Upper lobe of left lung (tissue), 6 donors: ENCODE data around the gene BORCS6. TPM values are rescaled to one million over a fixed set of nuclear protein-coding genes. Genes with fewer than 3 reads are reported as not detected.
"Not testable (repeated sequence)": the region's sequence is repeated elsewhere in the genome, so short reads cannot be mapped to it uniquely, and the experiment has no call there.

Experiments used
- ATAC-seq, 2 donors: fragments of 200-7000 bp; cut with Tn5 transposase; one replicate each; pipeline ENCODE4 v1.9.1; 2022; ENCODE audit warnings: mild to moderate bottlenecking in 2 of 2, moderate library complexity in 2 of 2; ENCODE audit not compliant: low FRiP score in 2 of 2
- DNase-seq, 2 donors: peaks; one replicate each; pipeline ENCODE4 v3.0.0-alpha.2; 2019 to 2020
- H3K27ac ChIP-seq, 4 donors: fragments of 200-600 bp; sonication (generic); one replicate each; pipeline ENCODE4 v1.5.1; 2016 to 2019
- H3K27me3 ChIP-seq, 4 donors: fragments of 200-600 bp; sonication (generic); one replicate each; pipeline ENCODE4 v1.5.1; 2017 to 2019
- H3K36me3 ChIP-seq, 4 donors: fragments of 200-600 bp; sonication (generic); one replicate each; pipeline ENCODE4 v1.5.1; 2016 to 2019
- H3K4me1 ChIP-seq, 4 donors: fragments of 200-600 bp; sonication (generic); one replicate each; pipeline ENCODE4 v1.5.1; 2018 to 2019
- H3K4me3 ChIP-seq, 4 donors: fragments of 200-600 bp; sonication (generic); one replicate each; pipeline ENCODE4 v1.5.1; 2017 to 2019; ENCODE audit warnings: mild to moderate bottlenecking in 2 of 4, moderate library complexity in 1 of 4
- H3K9me3 ChIP-seq, 4 donors: fragments of 200-600 bp; sonication (generic); one replicate each; pipeline ENCODE4 v1.5.1; 2018 to 2019
- EP300 ChIP-seq, 4 donors: sonication (generic); formaldehyde crosslinking; IDR thresholded peaks; one replicate each; pipeline ENCODE4 v1.5.1; 2017; ENCODE audit warnings: antibody characterized with exemption in 4 of 4, control low read depth in 2 of 4
- POLR2A ChIP-seq, 4 donors: fragments of 450-650 bp; IDR thresholded peaks; one replicate each; pipeline ENCODE4 v1.5.1; 2016 to 2017; ENCODE audit warnings: antibody characterized with exemption in 4 of 4, mild to moderate bottlenecking in 2 of 4
- POLR2AphosphoS5 ChIP-seq, 2 donors: sonication (generic); formaldehyde crosslinking; IDR thresholded peaks; one replicate each; pipeline ENCODE4 v1.5.1; 2017; ENCODE audit warnings: antibody characterized with exemption in 2 of 2
- WGBS, 2 donors: methylation state at CpG; one replicate each; pipeline ENCODE4 v1.1.5; 2017 to 2018; 5-methylcytosine and 5-hydroxymethylcytosine counted together
- total RNA-seq, 6 donors: library from RNA; depleted of rRNA in 4 of 6; stranded (reverse); fragments of >200 nt in 4 of 6; gene quantifications; one replicate each; pipeline versions ENCODE4 v1.1.0 to v1.2.1, GENCODE V29; 2016 to 2021
- TF ChIP-seq, protein P1 (sequence below), 6 experiments: fragments of 450-650 bp in 4 of 6; fragments of 200-600 bp in 2 of 6; sonication (generic) in 2 of 6; IDR thresholded peaks; one replicate each; pipeline ENCODE4 v1.5.1; 2016 to 2019; ENCODE audit warnings: antibody characterized with exemption in 6 of 6
- donor health status: DM: no; HTN: no; CAD: no; lungs with moderate emphysema.
- donor health status: DM: no; HTN: yes; CAD: no; lungs with severe emphysema.

Gene BORCS6
- total RNA-seq, 6 donors from 2014 or later, result 7.3 to 12.5 (median 11.1) TPM

DNA sequence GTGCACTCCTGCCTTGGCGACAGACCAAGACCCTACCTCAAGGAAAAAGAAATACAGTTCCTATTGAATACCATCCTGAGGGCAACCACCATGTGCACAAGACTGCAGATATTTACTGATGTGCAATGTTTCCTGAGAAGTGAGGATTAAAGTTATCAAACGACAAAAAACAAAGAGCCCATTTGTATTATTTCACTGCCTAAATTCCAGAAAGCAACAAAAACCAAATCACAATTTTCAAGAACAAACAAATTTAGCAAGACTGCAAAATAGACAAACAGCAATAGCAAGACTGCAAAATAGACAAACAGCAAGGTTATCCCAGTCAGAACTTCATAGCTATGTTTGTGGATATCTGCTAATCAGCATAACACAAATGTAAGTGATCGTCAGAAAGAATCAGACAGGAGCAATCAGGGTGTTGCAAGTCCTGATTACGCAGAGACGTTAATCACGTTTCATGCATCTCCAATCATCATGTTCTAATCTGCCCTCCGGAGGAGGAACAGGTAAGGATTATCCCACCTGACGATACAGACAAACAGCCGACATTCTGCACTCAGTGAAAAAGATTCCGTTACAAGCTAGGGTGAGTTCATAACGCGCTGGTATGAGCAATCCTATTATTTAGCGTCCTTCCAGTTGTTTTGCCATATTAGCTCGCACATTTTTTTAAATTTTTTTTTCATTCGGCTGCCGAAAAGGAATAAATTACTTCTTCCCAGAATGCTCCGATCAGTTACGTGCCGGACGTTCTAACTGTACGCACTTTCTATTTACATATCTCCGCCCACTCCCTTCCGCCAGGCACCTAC, 16.7 kb downstream of the BORCS6 start:
- TF ChIP-seq POLR2A (IDR thresholded peaks at IDR 0.05), result peak; percentile 98 to 100 (median 99)
- TF ChIP-seq, protein P1, sequence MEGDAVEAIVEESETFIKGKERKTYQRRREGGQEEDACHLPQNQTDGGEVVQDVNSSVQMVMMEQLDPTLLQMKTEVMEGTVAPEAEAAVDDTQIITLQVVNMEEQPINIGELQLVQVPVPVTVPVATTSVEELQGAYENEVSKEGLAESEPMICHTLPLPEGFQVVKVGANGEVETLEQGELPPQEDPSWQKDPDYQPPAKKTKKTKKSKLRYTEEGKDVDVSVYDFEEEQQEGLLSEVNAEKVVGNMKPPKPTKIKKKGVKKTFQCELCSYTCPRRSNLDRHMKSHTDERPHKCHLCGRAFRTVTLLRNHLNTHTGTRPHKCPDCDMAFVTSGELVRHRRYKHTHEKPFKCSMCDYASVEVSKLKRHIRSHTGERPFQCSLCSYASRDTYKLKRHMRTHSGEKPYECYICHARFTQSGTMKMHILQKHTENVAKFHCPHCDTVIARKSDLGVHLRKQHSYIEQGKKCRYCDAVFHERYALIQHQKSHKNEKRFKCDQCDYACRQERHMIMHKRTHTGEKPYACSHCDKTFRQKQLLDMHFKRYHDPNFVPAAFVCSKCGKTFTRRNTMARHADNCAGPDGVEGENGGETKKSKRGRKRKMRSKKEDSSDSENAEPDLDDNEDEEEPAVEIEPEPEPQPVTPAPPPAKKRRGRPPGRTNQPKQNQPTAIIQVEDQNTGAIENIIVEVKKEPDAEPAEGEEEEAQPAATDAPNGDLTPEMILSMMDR (IDR thresholded peaks at IDR 0.05), result peak in 3 of 6 experiments; percentile 9 to 19 (median 19)
- TF ChIP-seq POLR2AphosphoS5 (IDR thresholded peaks at IDR 0.05), result peak; percentile 99 to 100
- TF ChIP-seq EP300 (IDR thresholded peaks at IDR 0.05), result peak in 1 of 4 donors; percentile 94
- Histone ChIP-seq H3K4me1 (peaks cover 25 to 44% (median 29%) of the 10 kb centered on the region in 4 donors), H3K27ac (peak overlapping the region; percentile 88 to 92 (median 92)), H3K4me3 (peak overlapping the region in 3 of 4 donors; percentile 26 to 48 (median 39)), H3K27me3 (no peaks in the 10 kb centered on the region), H3K9me3 (no peaks in the 10 kb centered on the region), H3K36me3 (no peaks in the 10 kb centered on the region)
- peak; percentile 92 to 93 for ATAC-seq
- WGBS, 2 donors, result 0 to 1% methylated on average over 23 of the region's 23 CpGs
- DNase-seq, result peak in 1 of 2 donors; percentile 87

DNA sequence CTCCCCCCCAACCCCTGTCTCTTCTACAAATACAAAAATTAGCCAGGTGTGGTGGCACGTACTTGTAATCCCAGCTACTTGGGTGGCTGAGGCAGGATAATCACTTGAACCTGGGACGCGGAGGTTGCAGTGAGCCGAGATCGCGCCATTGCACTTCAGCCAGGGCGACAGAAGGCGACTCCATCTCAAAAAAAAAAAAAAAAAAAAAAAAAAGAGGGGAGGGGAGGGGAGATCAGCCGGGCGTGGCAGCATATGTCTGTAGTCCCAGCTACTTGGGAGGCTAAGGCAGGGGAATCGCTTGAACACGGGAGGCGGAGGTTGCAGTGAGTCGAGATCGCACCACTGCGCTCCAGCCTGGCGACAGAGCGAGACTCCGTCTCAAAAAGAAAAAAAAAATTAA, 19.8 kb downstream of the BORCS6 start:
- H3K27ac ChIP-seq, H3K27me3 ChIP-seq, ATAC-seq, H3K36me3 ChIP-seq, H3K9me3 ChIP-seq, H3K4me3 ChIP-seq: not testable (repeated sequence)
- peak in 1 of 2 donors; percentile 25 for DNase-seq
- 90 to 95% methylated on average over 19 of the region's 19 CpGs for WGBS, 2 donors
- H3K4me1 ChIP-seq, result peaks cover 10 to 24% (median 15%) of the 10 kb centered on the region in 4 donors

DNA sequence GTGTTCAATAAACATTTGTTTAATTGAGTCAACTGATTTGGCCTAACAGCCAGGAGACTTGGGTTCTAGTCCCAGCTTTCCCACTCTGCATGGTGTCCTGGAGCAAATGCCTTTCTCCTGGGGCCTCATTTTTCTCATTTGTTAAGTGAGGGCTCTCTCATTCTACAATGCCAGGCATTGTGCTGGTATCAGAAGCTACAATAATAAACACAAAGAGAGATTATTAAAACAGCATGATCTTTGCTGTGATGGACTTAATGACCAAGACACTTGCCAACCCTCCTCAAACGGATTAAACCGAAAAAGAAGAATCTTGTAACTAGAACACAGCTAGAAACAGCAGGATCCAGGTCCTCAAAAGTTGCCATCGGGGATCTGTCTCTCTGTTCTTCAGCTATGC, 22.5 kb downstream of the BORCS6 start:
- 76 to 92% methylated on average over 3 of the region's 3 CpGs for WGBS, 2 donors
- no peak for DNase-seq
- no peak for ATAC-seq
- Histone ChIP-seq H3K36me3 (no peaks in the 10 kb centered on the region), H3K27ac (no peak overlapping the region), H3K9me3 (no peaks in the 10 kb centered on the region), H3K27me3 (no peaks in the 10 kb centered on the region), H3K4me1 (peaks cover 19 to 23% (median 21%) of the 10 kb centered on the region in 4 donors), H3K4me3 (no peak overlapping the region)
- no peak for TF ChIP-seq POLR2A (IDR thresholded peaks at IDR 0.05)
- TF ChIP-seq POLR2AphosphoS5 (IDR thresholded peaks at IDR 0.05), result no peak
- TF ChIP-seq, protein P1 (IDR thresholded peaks at IDR 0.05), result no peak
- no peak for TF ChIP-seq EP300 (IDR thresholded peaks at IDR 0.05)

DNA sequence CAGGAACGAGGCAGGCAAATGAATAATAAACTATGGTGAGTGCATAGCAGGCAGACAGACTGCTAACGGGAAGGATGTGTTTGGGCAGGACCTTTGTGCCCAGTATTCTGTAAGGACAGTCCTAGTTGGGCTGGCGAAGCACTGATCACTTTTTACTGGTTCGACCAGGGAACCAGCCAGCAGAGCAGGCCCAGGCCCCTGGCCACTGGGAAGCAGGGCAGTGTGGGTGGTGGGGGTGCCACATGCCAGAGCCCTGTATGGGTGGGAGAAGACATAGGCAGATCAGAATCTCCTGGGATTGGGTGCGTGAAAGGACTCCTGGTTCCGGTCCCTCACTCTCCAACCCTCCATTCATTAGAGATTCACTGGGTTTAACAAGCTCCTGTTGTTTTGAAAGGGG, 23.2 kb downstream of the BORCS6 start:
- H3K36me3 ChIP-seq, result peaks cover 0 to 1% (median 0%) of the 10 kb centered on the region in 4 donors
- H3K27me3 ChIP-seq, result no peaks in the 10 kb centered on the region
- 91 to 92% methylated on average over 5 to 6 of the region's 6 CpGs for WGBS, 2 donors
- H3K4me3 ChIP-seq, result no peak overlapping the region
- H3K27ac ChIP-seq, result no peak overlapping the region
- no peak for TF ChIP-seq POLR2A (IDR thresholded peaks at IDR 0.05)
- TF ChIP-seq, protein P1 (IDR thresholded peaks at IDR 0.05), result no peak
- no peak for TF ChIP-seq POLR2AphosphoS5 (IDR thresholded peaks at IDR 0.05)
- no peak for TF ChIP-seq EP300 (IDR thresholded peaks at IDR 0.05)
- DNase-seq, result peak in 1 of 2 donors; percentile 38
- no peaks in the 10 kb centered on the region for H3K9me3 ChIP-seq
- ATAC-seq, result no peak
- peaks cover 22 to 25% (median 25%) of the 10 kb centered on the region in 4 donors for H3K4me1 ChIP-seq

DNA sequence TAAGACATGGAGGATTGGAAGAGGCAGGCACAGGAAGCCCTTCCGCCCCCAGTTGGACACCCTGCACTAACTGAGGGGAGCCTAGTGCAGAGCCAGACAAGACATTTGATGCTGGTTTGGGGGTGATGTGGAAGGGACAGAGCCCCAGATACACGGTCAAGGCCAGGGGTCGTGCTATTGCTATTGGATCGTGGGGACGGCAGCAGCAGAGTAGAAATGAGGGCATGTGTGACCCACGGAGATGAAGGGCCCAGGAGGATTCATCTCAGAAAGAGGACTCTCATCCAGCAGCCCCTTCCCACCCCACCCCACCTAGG, 25.2 kb downstream of the BORCS6 start:
- 74 to 75% methylated on average over 6 of the region's 6 CpGs for WGBS, 2 donors
- DNase-seq, result no peak

More for the DNA sequence above, 25.2 kb downstream of the BORCS6 start:
- no peak for ATAC-seq
- Histone ChIP-seq H3K27ac (peak overlapping the region; percentile 95 to 99 (median 97)), H3K4me1 (peaks cover 35 to 41% (median 38%) of the 10 kb centered on the region in 4 donors), H3K4me3 (no peak overlapping the region), H3K36me3 (peaks cover 0 to 17% (median 5%) of the 10 kb centered on the region in 4 donors), H3K27me3 (no peaks in the 10 kb centered on the region), H3K9me3 (no peaks in the 10 kb centered on the region)
- TF ChIP-seq, protein P1 (IDR thresholded peaks at IDR 0.05), result no peak
- no peak for TF ChIP-seq EP300 (IDR thresholded peaks at IDR 0.05)
- no peak for TF ChIP-seq POLR2AphosphoS5 (IDR thresholded peaks at IDR 0.05)
- no peak for TF ChIP-seq POLR2A (IDR thresholded peaks at IDR 0.05)
